ENCODE measurements around the gene ARHGAP21. TPM values are rescaled to one million over a fixed set of nuclear protein-coding genes. Genes with fewer than 3 reads are reported as not detected.

The ARHGAP21 gene
- total and polyA plus RNA-seq, 2 donors, result 33.7 to 233 TPM

DNA sequence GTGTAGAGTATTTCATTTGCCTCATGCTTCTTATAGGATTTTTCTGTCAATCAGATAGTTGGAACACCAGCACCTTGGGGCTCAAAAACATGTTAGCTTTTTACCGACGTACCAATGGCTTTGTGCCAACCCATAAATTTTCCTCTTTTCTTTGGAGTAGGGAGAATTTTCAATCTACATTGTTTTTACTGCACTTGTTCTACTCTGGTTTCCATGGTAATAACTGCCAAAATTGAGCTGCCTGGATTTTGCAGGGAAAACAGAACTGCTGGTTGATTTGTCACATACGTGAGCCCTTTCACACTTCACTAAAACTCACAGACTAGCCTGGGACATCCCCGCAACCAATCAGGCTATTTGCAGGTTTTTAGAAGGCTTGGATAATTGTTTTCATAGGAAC is 189.7 kb downstream of the ARHGAP21 start:
- WGBS, result 69% methylated on average over 4 of the region's 4 CpGs

More for the DNA sequence above, 189.7 kb downstream of the ARHGAP21 start:
- Histone ChIP-seq H3K27ac (ENCODE audit: low read depth) (no peak overlapping the region), H3K4me1 (ENCODE audit: insufficient read depth) (no peaks in the 10 kb centered on the region), H3K36me3 (ENCODE audit: insufficient read depth) (no peaks in the 10 kb centered on the region), H3K4me3 (ENCODE audit: low read depth, low read length) (no peak overlapping the region)
- DNase-seq (ENCODE audit: extremely low spot score), result no peak

Small RNAs within 50 kb of the gene (small RNA-seq; reads per million reads assigned to genes)
- not detected for gene RNA5SP305

Other genes starting within 250 kb of the ARHGAP21 start
- 29.2 TPM for gene PRTFDC1, start 228.7 kb upstream of the ARHGAP21 start, total RNA-seq
- 14.6 TPM for gene PRTFDC1, start 228.7 kb upstream of the ARHGAP21 start, polyA plus RNA-seq

Measured in urinary bladder (tissue), 4 donors.